HUES64 (cell line): Measurements from ENCODE around the gene CRYGN.
A peak's percentile ranks its signal among the peaks of the same experiment; 100 is the strongest.

Experiments used
- H3K27ac ChIP-seq: 2 replicates; pipeline ENCODE4 v1.7.0; 2013; ENCODE audit warnings: low read depth, low read length, inconsistent platforms
- H3K27me3 ChIP-seq: 2 replicates; pipeline ENCODE4 v1.6.1; 2013; ENCODE audit warnings: mild to moderate bottlenecking, low read length; ENCODE audit not compliant: insufficient read depth
- H3K36me3 ChIP-seq: 2 replicates; pipeline ENCODE4 v1.6.1; 2013; ENCODE audit warnings: mild to moderate bottlenecking, low read length; ENCODE audit not compliant: insufficient read depth
- H3K4me1 ChIP-seq: 2 replicates; pipeline ENCODE4 v1.6.1; 2013; ENCODE audit warnings: mild to moderate bottlenecking, low read length, moderate library complexity; ENCODE audit not compliant: insufficient read depth
- H3K4me3 ChIP-seq: 2 replicates; pipeline ENCODE4 v1.5.1; 2013; ENCODE audit warnings: mild to moderate bottlenecking, low read length, moderate library complexity
- H3K9ac ChIP-seq: 2 replicates; pipeline ENCODE4 v1.6.1; 2013; ENCODE audit warnings: mild to moderate bottlenecking, low read depth, low read length
- H3K9me3 ChIP-seq: 2 replicates; pipeline ENCODE4 v1.6.1; 2013; ENCODE audit warnings: low read depth, low read length; ENCODE audit not compliant: insufficient read depth
- WGBS: fragments of 150-250, 120-280 bp; methylation state at CpG from one replicate; pipeline ENCODE4 v1.1.7; 2013; ENCODE audit warnings: missing lambda C conversion rate; 5-methylcytosine and 5-hydroxymethylcytosine counted together

The CRYGN gene

GRCh38 chr7:151385626-151386300 is 54.2 kb downstream of the CRYGN start:
- H3K9ac ChIP-seq, result no peak overlapping the region
- H3K27ac ChIP-seq, result no peak overlapping the region
- H3K36me3 ChIP-seq, result no peaks in the 10 kb centered on the region
- no peaks in the 10 kb centered on the region for H3K9me3 ChIP-seq
- 93% methylated on average over 26 of the region's 26 CpGs for WGBS
- H3K4me3 ChIP-seq, result no peak overlapping the region
- peaks cover 10% of the 10 kb centered on the region; the same call in 1 of the 2 replicates for H3K4me1 ChIP-seq
- H3K27me3 ChIP-seq, result peaks cover 38% of the 10 kb centered on the region

GRCh38 chr7:151384776-151385625 is 54.9 kb downstream of the CRYGN start:
- H3K9ac ChIP-seq, result no peak overlapping the region
- WGBS, result 91% methylated on average over 25 of the region's 26 CpGs
- peaks cover 12% of the 10 kb centered on the region; the same call in 1 of the 2 replicates for H3K4me1 ChIP-seq
- H3K27ac ChIP-seq, result no peak overlapping the region
- no peaks in the 10 kb centered on the region for H3K9me3 ChIP-seq
- no peak overlapping the region for H3K4me3 ChIP-seq
- H3K36me3 ChIP-seq, result no peaks in the 10 kb centered on the region
- H3K27me3 ChIP-seq, result peaks cover 38% of the 10 kb centered on the region

- Histone ChIP-seq H3K4me3 (no peak overlapping the region), H3K9ac (no peak overlapping the region), H3K9me3 (no peaks in the 10 kb centered on the region), H3K27ac (no peak overlapping the region), H3K4me1 (peaks cover 12% of the 10 kb centered on the region; the same call in 1 of the 2 replicates), H3K27me3 (peaks cover 38% of the 10 kb centered on the region), H3K36me3 (no peaks in the 10 kb centered on the region)
- 91% methylated on average over 6 of the region's 6 CpGs for WGBS
Observed at GRCh38 chr7:151384352-151384697, 55.6 kb downstream of the CRYGN start.

GRCh38 chr7:151383638-151384351 is 56.1 kb downstream of the CRYGN start:
- Histone ChIP-seq H3K27me3 (peaks cover 38% of the 10 kb centered on the region), H3K9ac (no peak overlapping the region), H3K4me1 (peaks cover 12% of the 10 kb centered on the region; the same call in 1 of the 2 replicates), H3K27ac (no peak overlapping the region), H3K4me3 (no peak overlapping the region), H3K9me3 (no peaks in the 10 kb centered on the region), H3K36me3 (no peaks in the 10 kb centered on the region)
- WGBS, result 91% methylated on average over 15 of the region's 15 CpGs

GRCh38 chr7:151382079-151382885 is 57.7 kb downstream of the CRYGN start:
- Histone ChIP-seq H3K27me3 (peaks cover 38% of the 10 kb centered on the region), H3K27ac (no peak overlapping the region), H3K4me1 (peaks cover 12% of the 10 kb centered on the region; the same call in 1 of the 2 replicates), H3K36me3 (peaks cover 10% of the 10 kb centered on the region), H3K4me3 (peak overlapping the region; percentile 47), H3K9ac (no peak overlapping the region), H3K9me3 (no peaks in the 10 kb centered on the region)
- WGBS, result 17% methylated on average over 37 of the region's 37 CpGs

- no peak overlapping the region; the same call in 1 of the 2 replicates for H3K27ac ChIP-seq
- 4% methylated on average over 83 of the region's 83 CpGs for WGBS
- H3K9ac ChIP-seq, result peak overlapping the region; percentile 47; the same call in 1 of the 2 replicates
- H3K36me3 ChIP-seq, result peaks cover 17% of the 10 kb centered on the region
- H3K4me3 ChIP-seq, result peak overlapping the region; percentile 47
- peaks cover 12% of the 10 kb centered on the region; the same call in 1 of the 2 replicates for H3K4me1 ChIP-seq
- no peaks in the 10 kb centered on the region for H3K9me3 ChIP-seq
- peaks cover 38% of the 10 kb centered on the region for H3K27me3 ChIP-seq
Observed at GRCh38 chr7:151381348-151382078, 58.4 kb downstream of the CRYGN start.

GRCh38 chr7:151381098-151381347 is 58.9 kb downstream of the CRYGN start:
- no peak overlapping the region for H3K9ac ChIP-seq
- peak overlapping the region; percentile 47; the same call in 1 of the 2 replicates for H3K4me3 ChIP-seq
- peaks cover 38% of the 10 kb centered on the region for H3K27me3 ChIP-seq
- H3K9me3 ChIP-seq, result no peaks in the 10 kb centered on the region
- H3K27ac ChIP-seq, result no peak overlapping the region; the same call in 1 of the 2 replicates
- 14% methylated on average over 7 of the region's 7 CpGs for WGBS
- H3K4me1 ChIP-seq, result peaks cover 12% of the 10 kb centered on the region; the same call in 1 of the 2 replicates
- peaks cover 18% of the 10 kb centered on the region for H3K36me3 ChIP-seq

GRCh38 chr7:151380199-151381097 is 59.5 kb downstream of the CRYGN start:
- WGBS, result 86% methylated on average over 32 of the region's 32 CpGs
- no peak overlapping the region for H3K9ac ChIP-seq
- peaks cover 38% of the 10 kb centered on the region for H3K27me3 ChIP-seq
- no peaks in the 10 kb centered on the region for H3K9me3 ChIP-seq
- H3K36me3 ChIP-seq, result peaks cover 18% of the 10 kb centered on the region
- H3K4me3 ChIP-seq, result peak overlapping the region; percentile 47; the same call in 1 of the 2 replicates
- H3K27ac ChIP-seq, result no peak overlapping the region; the same call in 1 of the 2 replicates
- peaks cover 12% of the 10 kb centered on the region; the same call in 1 of the 2 replicates for H3K4me1 ChIP-seq

- WGBS, result 87% methylated on average over 25 of the region's 25 CpGs
- H3K27ac ChIP-seq, result no peak overlapping the region
- H3K36me3 ChIP-seq, result peaks cover 19% of the 10 kb centered on the region
- no peaks in the 10 kb centered on the region for H3K9me3 ChIP-seq
- no peak overlapping the region for H3K4me3 ChIP-seq
- no peak overlapping the region for H3K9ac ChIP-seq
- peaks cover 36% of the 10 kb centered on the region for H3K27me3 ChIP-seq
- H3K4me1 ChIP-seq, result peaks cover 12% of the 10 kb centered on the region; the same call in 1 of the 2 replicates
Observed at GRCh38 chr7:151379534-151380198, 60.3 kb downstream of the CRYGN start.
